Immature natural killer cell (primary cell): ENCODE results near the gene DHX40. TPM values are rescaled to one million over a fixed set of nuclear protein-coding genes. Genes with fewer than 3 reads are reported as not detected.
A peak's percentile ranks its signal among the peaks of the same experiment; 100 is the strongest.
"Not testable (repeated sequence)": the region's sequence is repeated elsewhere in the genome, so short reads cannot be mapped to it uniquely, and the experiment has no call there.

Experiments used
- DNase-seq, 3 donors: peaks; one replicate each; pipeline ENCODE4 v3.0.0; 2022; ENCODE audit warnings: mixed read lengths in 1 of 3
- H3K27ac Mint-ChIP-seq, 6 donors: one replicate each; pipeline ENCODE4 v1.8.0; 2020; ENCODE audit warnings: mixed read lengths in 6 of 6, mild to moderate bottlenecking in 5 of 6, inconsistent platforms in 4 of 6, moderate library complexity in 3 of 6
- H3K27me3 Mint-ChIP-seq, 3 donors: one replicate each; pipeline ENCODE4 v1.8.0; 2020 to 2021; ENCODE audit warnings: low read depth in 3 of 3, mild to moderate bottlenecking in 3 of 3, mixed read lengths in 3 of 3, moderate library complexity in 3 of 3, inconsistent platforms in 1 of 3
- H3K36me3 Mint-ChIP-seq, 3 donors: one replicate each; pipeline ENCODE4 v1.8.0; 2020; ENCODE audit warnings: mixed read lengths in 3 of 3, inconsistent platforms in 2 of 3, mild to moderate bottlenecking in 2 of 3
- H3K4me1 Mint-ChIP-seq, 2 donors: one replicate each; pipeline ENCODE4 v1.8.0; 2020; ENCODE audit warnings: inconsistent platforms in 2 of 2, mild to moderate bottlenecking in 2 of 2, mixed read lengths in 2 of 2, moderate library complexity in 1 of 2
- H3K4me3 Mint-ChIP-seq, 5 donors: one replicate each; pipeline ENCODE4 v1.8.0; 2020; ENCODE audit warnings: mild to moderate bottlenecking in 5 of 5, mixed read lengths in 5 of 5, inconsistent platforms in 3 of 5, moderate library complexity in 3 of 5
- H3K9me3 Mint-ChIP-seq, 6 donors: one replicate each; pipeline ENCODE4 v1.8.0; 2020; ENCODE audit warnings: mild to moderate bottlenecking in 6 of 6, mixed read lengths in 6 of 6, inconsistent platforms in 4 of 6, moderate library complexity in 3 of 6
- polyA plus RNA-seq, 3 donors: library from polyadenylated mRNA; unstranded; fragments of 300-500 nt; fragmentation: Illumina TruSeq; gene quantifications; one replicate each; pipeline ENCODE4 v1.2.3, GENCODE V29; 2021

The DHX40 gene
- polyA plus RNA-seq, 3 donors from 2014 or later = 22.1 to 26.4 (median 25.0) TPM

DNA sequence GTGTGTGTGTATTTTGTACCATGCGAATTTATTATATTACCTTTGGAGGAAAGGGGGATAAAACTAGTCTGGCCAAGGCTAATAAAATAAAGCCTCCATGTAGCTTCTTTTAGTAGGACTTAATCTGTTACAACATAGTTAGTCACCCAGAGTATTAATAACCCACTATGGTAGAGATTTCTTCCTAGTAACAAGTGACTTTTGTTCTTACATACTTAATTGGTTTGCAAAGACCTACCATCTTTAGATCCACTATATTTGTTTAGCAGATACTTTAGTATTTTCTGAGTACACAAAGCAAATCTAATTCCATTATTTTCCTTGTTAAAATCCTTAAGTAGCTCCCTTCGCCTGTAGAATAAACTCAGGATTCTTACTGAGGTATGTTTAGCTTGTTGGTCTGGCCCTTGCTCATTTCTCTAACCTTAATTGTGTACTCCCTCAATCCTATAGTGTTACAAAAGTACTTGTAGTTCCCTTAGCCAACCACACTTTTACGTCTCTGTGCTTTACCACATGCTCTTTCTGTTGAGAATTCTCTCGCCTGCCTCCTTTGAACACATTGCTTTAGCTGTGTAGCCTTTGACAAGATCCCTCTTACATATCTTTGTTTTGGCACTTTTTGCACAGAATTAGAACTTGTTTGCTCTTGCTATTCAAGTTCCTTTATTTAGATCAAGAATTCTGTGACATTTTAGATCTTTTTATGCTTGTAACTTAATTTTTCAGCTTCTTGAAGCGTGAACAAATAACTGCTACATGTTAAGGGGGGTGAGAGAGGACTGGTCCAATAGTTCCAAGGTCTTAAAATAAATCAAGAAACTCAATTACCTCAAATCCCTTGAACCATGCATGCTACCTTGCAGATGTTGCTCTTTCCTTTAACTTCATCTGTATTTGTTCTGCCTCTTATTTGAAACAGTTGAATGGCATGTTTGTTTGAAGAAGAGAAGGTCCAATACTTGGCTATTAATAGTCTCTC, 78.0 kb downstream of the DHX40 start:
- DNase-seq = no peak
- peaks cover 0 to 13% (median 8%) of the 10 kb centered on the region in 3 donors for H3K36me3 Mint-ChIP-seq
- H3K27ac Mint-ChIP-seq = peak overlapping the region; percentile 31 to 85 (median 50)
- peak overlapping the region in 1 of 5 donors; percentile 0 for H3K4me3 Mint-ChIP-seq
- peaks cover 0 to 2% (median 0%) of the 10 kb centered on the region in 3 donors for H3K27me3 Mint-ChIP-seq
- no peaks in the 10 kb centered on the region for H3K9me3 Mint-ChIP-seq
- H3K4me1 Mint-ChIP-seq = peaks cover 52 to 85% of the 10 kb centered on the region in 2 donors

DNA sequence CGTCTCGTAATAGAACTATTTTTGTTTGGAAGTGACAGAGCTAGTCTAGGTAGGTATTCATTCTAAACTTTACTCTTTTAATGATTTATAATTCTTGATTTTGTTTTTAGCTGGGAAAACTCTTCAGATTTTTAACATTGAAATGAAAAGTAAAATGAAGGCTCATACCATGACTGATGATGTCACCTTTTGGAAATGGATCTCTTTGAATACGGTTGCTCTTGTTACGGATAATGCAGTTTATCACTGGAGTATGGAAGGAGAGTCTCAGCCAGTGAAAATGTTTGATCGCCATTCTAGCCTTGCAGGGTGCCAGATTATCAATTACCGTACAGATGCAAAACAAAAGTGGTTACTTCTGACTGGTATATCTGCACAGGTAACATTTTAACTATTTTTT, 81.9 kb downstream of the DHX40 start:
- no peaks in the 10 kb centered on the region for H3K9me3 Mint-ChIP-seq
- H3K27me3 Mint-ChIP-seq = peaks cover 0 to 2% (median 1%) of the 10 kb centered on the region in 3 donors
- no peak overlapping the region for H3K27ac Mint-ChIP-seq
- DNase-seq = no peak
- H3K4me3 Mint-ChIP-seq = no peak overlapping the region
- peaks cover 33 to 84% of the 10 kb centered on the region in 2 donors for H3K4me1 Mint-ChIP-seq
- H3K36me3 Mint-ChIP-seq = peaks cover 4 to 29% (median 20%) of the 10 kb centered on the region in 3 donors

DNA sequence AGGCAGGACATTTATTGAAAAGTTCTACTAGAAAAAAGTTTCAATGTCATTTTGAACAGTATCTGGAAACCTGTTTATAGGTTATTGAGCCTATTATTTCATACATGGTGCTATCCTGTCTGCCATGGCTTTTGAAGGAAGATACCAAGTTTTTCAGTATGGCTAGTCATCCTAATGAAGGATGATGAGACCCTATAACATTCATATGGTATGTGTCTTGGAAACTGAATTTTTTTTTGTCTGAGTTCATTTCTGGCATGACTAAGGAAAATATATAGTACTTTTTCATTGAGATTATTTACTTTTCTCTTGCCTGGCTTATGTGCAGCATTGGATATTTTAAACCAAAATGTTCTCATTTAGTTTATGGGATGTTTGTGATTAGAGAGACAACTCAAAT, 84.5 kb downstream of the DHX40 start:
- peaks cover 18 to 62% of the 10 kb centered on the region in 2 donors for H3K4me1 Mint-ChIP-seq
- no peak for DNase-seq
- H3K27me3 Mint-ChIP-seq = peaks cover 0 to 1% (median 0%) of the 10 kb centered on the region in 3 donors
- peaks cover 14 to 32% (median 25%) of the 10 kb centered on the region in 3 donors for H3K36me3 Mint-ChIP-seq
- H3K9me3 Mint-ChIP-seq = no peaks in the 10 kb centered on the region
- H3K4me3 Mint-ChIP-seq = no peak overlapping the region
- H3K27ac Mint-ChIP-seq = peak overlapping the region in 1 of 6 donors; percentile 58

DNA sequence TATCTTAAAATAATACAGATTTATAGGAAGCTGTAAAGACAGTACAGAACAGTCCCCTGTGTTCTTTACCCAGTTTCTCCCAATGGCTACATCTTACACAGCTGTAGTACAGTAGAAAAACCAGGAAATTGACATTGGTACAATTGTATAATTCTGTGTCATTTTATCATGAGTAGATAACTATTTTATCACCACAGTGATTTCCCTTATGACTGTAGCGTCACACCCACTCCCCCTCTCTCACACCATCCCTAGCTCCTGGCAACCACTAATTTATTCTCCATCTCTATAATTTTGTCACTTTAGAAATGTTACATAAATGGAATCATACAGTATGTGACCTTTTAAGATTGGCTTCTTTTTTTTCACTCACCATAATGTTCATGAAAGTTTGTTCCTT, 85.2 kb downstream of the DHX40 start:
- H3K4me1 Mint-ChIP-seq = peaks cover 17 to 57% of the 10 kb centered on the region in 2 donors
- no peak overlapping the region for H3K27ac Mint-ChIP-seq
- no peak for DNase-seq
- H3K4me3 Mint-ChIP-seq = no peak overlapping the region
- peaks cover 0 to 1% (median 0%) of the 10 kb centered on the region in 3 donors for H3K27me3 Mint-ChIP-seq
- H3K9me3 Mint-ChIP-seq = no peaks in the 10 kb centered on the region
- peaks cover 14 to 30% (median 25%) of the 10 kb centered on the region in 3 donors for H3K36me3 Mint-ChIP-seq

DNA sequence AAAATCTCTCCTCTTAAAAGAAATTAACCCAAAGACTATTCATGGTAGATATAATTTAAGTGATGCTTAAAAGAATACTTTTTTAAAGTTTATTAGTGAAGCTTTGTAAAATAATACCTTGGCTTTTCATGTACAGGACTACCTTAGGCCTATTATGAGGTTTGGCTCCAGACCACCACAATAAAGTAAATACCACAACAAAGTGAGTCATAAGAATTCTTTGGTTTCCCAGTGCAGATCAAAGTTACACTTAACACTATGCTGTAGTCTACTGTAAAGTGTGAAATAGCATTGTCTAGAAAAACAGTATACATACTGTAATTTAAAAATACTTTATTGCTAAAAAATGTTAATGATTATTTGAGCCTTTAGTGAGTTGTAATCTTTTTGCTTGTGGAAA, 85.9 kb downstream of the DHX40 start:
- Mint-ChIP-seq H3K9me3 (no peaks in the 10 kb centered on the region), H3K4me1 (peaks cover 17 to 53% of the 10 kb centered on the region in 2 donors), H3K27ac (peak overlapping the region in 1 of 6 donors; percentile 59), H3K4me3 (no peak overlapping the region), H3K36me3 (peaks cover 14 to 36% (median 25%) of the 10 kb centered on the region in 3 donors), H3K27me3 (peaks cover 0 to 1% (median 0%) of the 10 kb centered on the region in 3 donors)
- DNase-seq = peak in 2 of 3 donors; percentile 4 to 13

DNA sequence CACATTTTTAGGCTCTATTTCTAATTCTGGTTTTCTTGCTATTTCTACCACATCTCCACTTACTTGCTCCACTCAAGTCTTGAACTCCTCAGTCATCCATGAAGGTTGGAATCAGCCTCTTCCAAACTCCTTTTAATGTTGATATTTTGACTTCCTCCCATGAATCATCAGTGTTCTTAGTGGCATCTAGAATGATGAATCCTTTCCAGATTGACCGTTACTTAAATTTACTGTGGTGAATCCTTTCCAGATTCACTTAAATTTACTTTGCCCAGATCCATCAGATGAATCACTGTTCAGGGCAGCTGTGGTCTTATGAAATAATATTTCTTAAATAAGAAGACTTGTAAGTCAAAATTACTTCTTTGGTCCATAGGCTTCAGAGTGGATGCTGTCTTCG, 86.7 kb downstream of the DHX40 start:
- no peaks in the 10 kb centered on the region for H3K9me3 Mint-ChIP-seq
- H3K27me3 Mint-ChIP-seq = peaks cover 0 to 1% (median 0%) of the 10 kb centered on the region in 3 donors
- peaks cover 14 to 36% (median 25%) of the 10 kb centered on the region in 3 donors for H3K36me3 Mint-ChIP-seq
- no peak overlapping the region for H3K4me3 Mint-ChIP-seq
- H3K4me1 Mint-ChIP-seq = peaks cover 15 to 45% of the 10 kb centered on the region in 2 donors
- peak overlapping the region in 3 of 6 donors; percentile 8 to 51 (median 25) for H3K27ac Mint-ChIP-seq
- no peak for DNase-seq

DNA sequence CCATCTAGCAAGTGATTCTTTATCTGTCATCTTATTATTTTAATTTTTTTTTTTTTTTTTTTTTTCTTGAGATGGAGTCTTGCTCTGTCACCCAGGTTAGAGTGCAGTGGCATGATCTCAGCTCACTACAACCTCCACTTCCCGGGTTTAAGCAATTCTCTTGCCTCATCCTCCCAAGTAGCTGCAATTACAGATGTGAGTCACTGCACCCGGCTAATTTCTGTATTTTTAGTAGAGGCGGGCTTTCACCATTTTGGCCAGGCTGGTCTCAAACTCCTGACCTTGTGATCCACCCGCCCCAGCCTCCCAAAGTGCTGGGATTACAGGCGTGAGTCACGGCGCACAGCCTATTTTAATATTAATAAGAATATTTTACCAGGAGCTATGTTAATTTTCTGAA, 91.2 kb downstream of the DHX40 start:
- not testable (repeated sequence) for H3K27ac Mint-ChIP-seq, H3K27me3 Mint-ChIP-seq, H3K9me3 Mint-ChIP-seq, DNase-seq, H3K4me3 Mint-ChIP-seq, H3K4me1 Mint-ChIP-seq
- peaks cover 22 to 44% (median 26%) of the 10 kb centered on the region in 3 donors for H3K36me3 Mint-ChIP-seq

Other genes starting within 250 kb of the DHX40 start
- 10 to 100 TPM in 2 of 3 donors, 1 to 10 TPM in 1; 5.6 to 13.0 (median 11.0) TPM for gene YPEL2, start 234.0 kb upstream of the DHX40 start, polyA plus RNA-seq
- 10 to 100 TPM; 33.9 to 65.6 (median 45.4) TPM for gene CLTC, start 54.3 kb downstream of the DHX40 start, polyA plus RNA-seq
- 10 to 100 TPM in 2 of 3 donors, 1 to 10 TPM in 1; 6.0 to 20.7 (median 13.5) TPM for gene PTRH2, start 141.8 kb downstream of the DHX40 start, polyA plus RNA-seq
- 10 to 100 TPM; 61.5 to 81.4 (median 66.7) TPM for gene VMP1, start 142.0 kb downstream of the DHX40 start, polyA plus RNA-seq